ENCODE results near the gene CDYL2.
"Not testable (repeated sequence)": the region's sequence is repeated elsewhere in the genome, so short reads cannot be mapped to it uniquely, and the experiment has no call there.

CDYL2 gene

GRCh38 chr16:80744856-80745255 is 59.5 kb downstream of the CDYL2 start:
- no peak for DNase-seq (ENCODE audit: low read depth in 2 of 2)

DNA sequence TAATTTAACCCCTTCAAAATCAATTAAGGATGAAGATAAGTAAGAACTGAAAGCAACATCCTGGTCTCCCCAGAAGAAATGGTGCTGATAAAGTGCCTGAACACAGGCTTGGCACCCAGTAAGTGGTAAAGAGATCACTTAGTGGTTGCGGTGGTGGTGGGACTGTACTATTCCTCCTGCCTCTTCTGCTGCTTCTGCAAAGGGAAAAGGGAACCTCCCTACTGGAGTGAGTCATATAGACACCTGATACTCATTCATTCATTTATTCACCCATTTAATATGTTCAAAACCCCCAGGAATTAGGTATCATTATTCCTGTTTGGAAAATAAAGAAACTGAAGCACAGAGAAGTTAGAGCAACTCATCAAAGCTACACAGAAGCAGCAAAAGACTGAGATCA is 60.6 kb downstream of the CDYL2 start:
- DNase-seq (ENCODE audit: low read depth in 2 of 2): no peak

GRCh38 chr16:80743273-80743672 is 61.1 kb downstream of the CDYL2 start:
- no peak for DNase-seq (ENCODE audit: low read depth in 2 of 2)

DNA sequence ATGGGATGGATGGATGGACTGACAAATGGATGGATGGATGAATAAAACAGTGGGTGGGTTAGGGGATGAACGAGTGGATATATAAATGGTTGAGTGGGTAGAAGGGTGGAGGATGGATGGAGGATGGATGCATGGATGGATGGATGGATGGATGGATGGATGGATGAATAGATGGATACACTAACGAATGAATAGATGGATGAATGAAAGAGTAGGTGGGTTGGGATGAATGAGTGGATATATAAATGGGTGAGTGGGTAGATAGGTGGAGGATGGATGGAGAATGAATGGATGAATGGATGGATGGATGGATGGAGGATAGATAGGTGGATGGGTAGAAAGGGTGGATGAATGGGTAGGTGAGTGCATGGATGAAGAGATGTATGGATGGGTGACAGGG is 62.1 kb downstream of the CDYL2 start:
- no peak for DNase-seq (ENCODE audit: low read depth in 2 of 2)

- no peak for DNase-seq (ENCODE audit: low read depth in 2 of 2)
Measured at GRCh38 chr16:80741724-80742123, 62.7 kb downstream of the CDYL2 start.

GRCh38 chr16:80739523-80739922 is 64.9 kb downstream of the CDYL2 start:
- DNase-seq (ENCODE audit: low read depth in 2 of 2): peak; percentile 9 to 24

- no peak for DNase-seq (ENCODE audit: low read depth in 2 of 2)
Measured at GRCh38 chr16:80738521-80738920, 65.9 kb downstream of the CDYL2 start.

GRCh38 chr16:80735846-80736245 is 68.6 kb downstream of the CDYL2 start:
- DNase-seq (ENCODE audit: low read depth in 2 of 2): no peak

DNA sequence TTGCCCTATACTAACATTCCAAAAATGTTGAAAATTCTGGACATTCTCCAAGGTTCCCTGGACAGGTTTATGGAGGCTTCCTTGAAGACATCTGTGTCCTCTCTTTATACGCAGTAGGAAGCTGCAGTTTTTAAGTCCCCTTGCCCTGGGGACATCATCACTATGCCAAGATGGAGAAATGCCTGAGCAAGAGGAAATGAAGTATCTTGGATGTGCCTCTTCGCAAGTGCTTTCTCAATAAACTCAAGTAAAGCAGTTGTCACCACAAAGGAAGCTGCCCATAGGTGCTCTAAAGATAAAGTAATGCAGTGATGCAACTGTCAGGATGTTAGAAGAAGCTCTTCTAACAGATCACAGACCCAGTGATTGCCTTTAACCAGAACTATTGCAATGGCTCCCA is 71.0 kb downstream of the CDYL2 start:
- no peak for DNase-seq (ENCODE audit: low read depth in 2 of 2)

DNA sequence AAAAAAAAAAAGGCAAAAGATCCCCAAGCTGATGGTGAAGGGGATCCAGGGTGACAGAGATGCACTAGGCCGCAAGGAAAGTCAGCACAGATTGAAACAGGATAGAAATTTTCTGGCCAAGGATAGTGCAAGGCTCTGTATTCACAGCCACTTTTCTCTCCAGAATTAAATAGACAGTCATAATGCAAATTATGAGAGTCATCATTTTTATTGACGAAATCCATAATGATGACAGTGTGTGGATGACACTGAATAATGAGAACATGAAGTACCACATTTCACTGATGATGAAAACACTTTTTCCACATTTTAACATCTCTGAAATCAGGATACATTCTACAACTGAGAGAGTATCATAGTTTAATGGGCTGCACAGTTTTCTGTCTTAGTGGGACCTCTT is 72.5 kb downstream of the CDYL2 start:
- no peak for DNase-seq (ENCODE audit: low read depth in 2 of 2)

GRCh38 chr16:80727066-80727763 is 77.2 kb downstream of the CDYL2 start:
- not testable (repeated sequence) for DNase-seq (ENCODE audit: low read depth in 2 of 2)

DNA sequence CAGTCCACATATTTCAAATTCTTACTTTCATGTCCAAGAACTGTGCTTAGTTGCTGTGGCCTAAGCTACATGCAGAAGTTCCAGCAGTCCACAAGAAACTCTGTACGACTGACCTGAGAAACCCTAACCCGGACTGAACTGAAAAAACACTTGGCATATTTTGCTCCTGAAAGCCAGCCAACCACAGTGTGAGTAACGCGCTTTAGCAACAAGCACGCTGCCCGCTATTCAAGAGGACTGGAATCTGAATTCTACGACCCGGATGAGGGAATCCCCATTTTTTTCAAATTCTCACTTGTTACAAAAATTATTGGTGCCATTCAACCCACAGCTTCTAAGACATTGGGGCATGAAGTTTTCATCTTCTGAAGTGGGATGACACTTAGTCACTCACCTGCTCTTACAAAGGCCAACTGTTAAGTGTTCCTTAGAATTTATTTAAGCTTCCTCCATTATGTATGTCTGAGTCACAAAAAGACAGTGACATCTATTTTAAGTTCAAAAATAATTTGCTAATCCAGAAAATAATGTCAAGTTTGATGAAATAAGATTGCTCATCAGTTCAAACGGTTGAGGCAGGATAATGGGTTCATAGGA is 78.7 kb downstream of the CDYL2 start:
- DNase-seq (ENCODE audit: low read depth in 2 of 2): no peak

DNA sequence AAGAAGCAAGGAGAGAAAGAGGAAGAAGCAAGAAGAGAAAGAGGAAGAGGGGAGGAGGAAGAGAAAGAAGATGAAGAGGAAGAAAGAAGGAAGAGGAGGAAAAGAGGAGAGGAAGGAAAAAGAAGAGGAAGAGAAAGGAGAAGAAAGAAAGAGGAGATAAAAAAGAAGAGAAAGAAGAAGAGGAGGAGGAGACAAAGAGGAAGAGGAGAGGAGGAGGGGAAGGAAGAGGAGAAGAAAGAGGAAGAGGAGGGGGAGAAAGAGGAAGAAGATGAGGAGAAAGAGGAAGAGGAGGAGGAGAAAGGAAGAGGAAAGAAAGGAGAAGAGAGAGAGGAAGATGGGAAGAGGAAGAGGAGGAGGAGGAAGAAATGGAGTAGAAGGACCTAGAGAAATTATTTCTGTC is 80.4 kb downstream of the CDYL2 start:
- no peak for DNase-seq (ENCODE audit: low read depth in 2 of 2)

DNA sequence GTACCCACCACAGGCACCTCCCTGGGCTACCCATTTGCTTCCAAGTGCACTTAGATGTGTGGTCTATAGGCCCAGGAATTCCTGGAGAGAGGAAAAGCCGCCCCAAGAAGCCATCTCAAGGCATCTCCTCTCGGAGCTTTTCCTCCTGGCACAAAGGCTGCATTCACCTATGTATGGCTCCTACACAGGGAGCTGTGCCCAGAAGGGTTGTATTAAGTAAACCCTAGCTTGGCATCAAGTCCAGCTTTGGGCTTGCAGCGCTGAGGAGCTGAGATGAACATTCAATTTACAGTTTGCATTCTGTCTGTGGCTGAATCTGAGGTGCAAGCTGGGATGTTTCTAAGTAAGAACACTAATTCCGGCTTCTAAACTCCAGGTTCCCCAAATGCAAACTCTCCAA is 81.3 kb downstream of the CDYL2 start:
- DNase-seq (ENCODE audit: low read depth in 2 of 2): no peak

- DNase-seq (ENCODE audit: low read depth in 2 of 2): no peak
Measured at GRCh38 chr16:80720804-80721371, 83.5 kb downstream of the CDYL2 start.

GRCh38 chr16:80719573-80719972 is 84.8 kb downstream of the CDYL2 start:
- no peak for DNase-seq (ENCODE audit: low read depth in 2 of 2)

DNA sequence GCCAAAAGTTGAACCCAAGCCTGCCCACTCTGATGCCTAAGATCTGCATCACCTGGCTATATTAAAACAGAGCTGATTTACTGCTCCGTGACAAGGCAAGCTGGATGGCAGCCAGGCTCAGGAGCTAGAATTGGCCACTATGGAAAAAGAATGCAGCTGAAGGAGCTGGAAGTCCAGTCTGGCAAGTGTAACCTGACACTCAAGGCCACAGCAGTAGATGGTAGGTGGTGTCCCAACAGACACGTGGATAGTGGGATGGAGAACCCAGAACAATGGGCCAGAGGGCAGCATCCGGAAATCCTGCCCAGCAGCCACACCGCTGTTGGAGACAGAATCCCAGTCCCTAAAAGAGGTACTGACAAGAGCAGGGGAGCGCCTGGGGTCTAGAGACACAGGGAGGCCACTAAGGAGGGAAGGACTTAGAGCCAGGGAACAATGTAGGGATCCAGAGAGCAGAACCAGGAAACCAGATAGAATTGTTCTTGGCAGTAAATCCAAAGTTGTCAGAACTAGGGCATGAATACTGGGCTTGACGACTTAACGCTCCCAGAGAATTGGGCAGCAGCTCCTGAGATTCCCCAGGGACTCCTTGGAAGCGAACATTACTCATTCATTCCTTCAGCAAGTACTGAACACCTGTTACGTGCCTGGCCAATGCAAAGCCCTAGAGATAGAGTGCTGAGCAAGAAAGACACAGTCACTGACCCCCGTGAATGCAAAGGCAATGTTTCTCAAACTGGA is 85.7 kb downstream of the CDYL2 start:
- no peak for DNase-seq (ENCODE audit: low read depth in 2 of 2)

DNA sequence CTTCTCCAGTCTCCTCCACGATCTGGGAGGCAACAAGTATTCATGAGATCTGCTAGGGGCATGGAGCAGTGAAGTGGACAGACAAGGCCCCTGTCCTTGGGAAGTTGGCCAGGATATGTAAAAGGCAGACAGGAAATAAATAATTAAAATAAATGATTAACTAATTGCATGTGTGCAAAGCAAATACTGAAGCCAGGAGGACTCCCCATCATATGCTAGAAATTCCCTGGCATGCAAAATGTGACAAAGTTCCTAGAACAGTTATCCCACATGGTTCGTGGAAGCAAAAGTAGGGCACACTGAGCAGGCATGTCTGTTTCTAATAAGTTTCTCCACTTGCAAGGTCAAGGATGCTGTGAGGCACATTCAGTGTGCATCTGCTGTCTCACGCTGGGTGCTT is 86.8 kb downstream of the CDYL2 start:
- DNase-seq (ENCODE audit: low read depth in 2 of 2): no peak

DNA sequence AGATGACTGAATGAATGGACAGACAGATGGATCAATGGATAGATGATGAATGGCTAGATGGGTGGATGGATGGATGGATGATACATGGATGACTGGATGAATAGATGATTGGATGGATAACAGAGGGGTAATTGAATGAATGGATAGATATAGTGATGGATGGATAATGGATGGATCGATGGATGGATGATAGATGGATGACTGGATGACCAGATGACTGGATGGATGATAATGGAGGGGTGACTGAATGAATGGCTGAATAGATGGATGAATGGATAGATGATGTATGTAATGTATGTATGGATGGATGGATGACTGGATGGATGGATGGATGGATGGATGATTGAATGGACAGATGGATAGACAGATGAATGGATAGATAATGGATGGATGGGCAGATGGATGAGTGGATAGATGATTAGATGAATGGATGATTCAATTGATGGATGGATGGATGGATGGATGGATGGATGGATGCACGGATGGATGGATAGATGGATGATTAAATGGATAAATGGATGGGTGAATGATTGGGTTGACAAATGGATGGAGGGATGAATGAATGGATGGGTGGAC is 87.7 kb downstream of the CDYL2 start:
- DNase-seq (ENCODE audit: low read depth in 2 of 2): no peak

DNA sequence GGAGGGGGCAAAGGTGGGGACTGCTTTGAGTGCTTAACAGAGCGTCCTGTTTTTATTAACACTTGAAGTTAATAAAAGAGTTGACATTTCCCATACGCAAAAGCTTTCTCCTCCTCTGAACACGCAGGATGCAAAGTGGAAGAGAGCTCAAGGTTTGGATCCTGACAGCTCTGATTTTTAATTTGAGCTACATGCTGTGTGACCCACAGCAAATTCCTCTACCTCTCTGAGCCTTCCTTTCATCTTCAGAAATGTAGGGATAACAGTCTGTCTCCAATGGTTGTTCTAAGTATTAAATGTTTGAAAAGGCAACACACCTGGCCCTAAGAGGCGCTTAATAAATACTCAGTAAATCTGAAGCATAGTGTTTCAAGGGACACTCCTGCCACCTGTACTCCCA is 93.0 kb downstream of the CDYL2 start:
- DNase-seq (ENCODE audit: low read depth in 2 of 2): no peak

DNA sequence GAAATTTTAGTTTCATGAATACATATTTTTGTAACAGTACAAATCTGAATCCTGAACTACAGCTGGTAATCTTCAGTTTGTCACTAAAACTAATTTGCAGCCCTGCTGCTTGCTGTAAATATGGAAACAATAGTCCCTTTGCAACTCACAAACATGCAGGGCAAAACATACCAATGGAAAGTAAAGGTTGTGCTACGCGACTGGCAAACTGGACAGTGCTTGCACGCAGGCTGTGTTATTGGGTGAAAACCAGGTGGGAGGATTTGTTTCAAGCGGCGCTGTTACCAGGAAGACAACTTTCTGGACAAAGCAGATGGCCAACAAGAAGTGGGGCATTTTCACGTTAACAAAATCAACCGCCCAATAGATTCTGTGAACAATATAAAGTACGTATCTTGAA is 93.5 kb downstream of the CDYL2 start:
- DNase-seq (ENCODE audit: low read depth in 2 of 2): no peak

- no peak for DNase-seq (ENCODE audit: low read depth in 2 of 2)
Measured at GRCh38 chr16:80708823-80709222, 95.6 kb downstream of the CDYL2 start.
